NCI-H226 (cell line): ENCODE measurements around the gene EPSTI1.

Experiments
- DNase-seq: peaks from one replicate; pipeline ENCODE4 v3.0.0-alpha.2; 2015

Gene EPSTI1

GRCh38 chr13:42970824-42971690 is 21.0 kb downstream of the EPSTI1 start:
- no peak for DNase-seq

GRCh38 chr13:42969565-42970172 is 22.4 kb downstream of the EPSTI1 start:
- peak; percentile 45 for DNase-seq

GRCh38 chr13:42968906-42969305 is 23.1 kb downstream of the EPSTI1 start:
- no peak for DNase-seq

GRCh38 chr13:42967660-42968059 is 24.4 kb downstream of the EPSTI1 start:
- DNase-seq, result peak; percentile 65

- no peak for DNase-seq
These were observed 26.8 kb downstream of the EPSTI1 start for GRCh38 chr13:42965281-42965680.

GRCh38 chr13:42964761-42965161 is 27.3 kb downstream of the EPSTI1 start:
- DNase-seq, result no peak

- peak; percentile 59 for DNase-seq
These were observed 32.4 kb downstream of the EPSTI1 start for GRCh38 chr13:42959615-42960014.

GRCh38 chr13:42957881-42958280 is 34.2 kb downstream of the EPSTI1 start:
- DNase-seq, result no peak

- no peak for DNase-seq
These were observed 41.9 kb downstream of the EPSTI1 start for GRCh38 chr13:42950181-42950580.

GRCh38 chr13:42947925-42948324 is 44.1 kb downstream of the EPSTI1 start:
- DNase-seq, result no peak

- DNase-seq, result no peak
These were observed 45.1 kb downstream of the EPSTI1 start for GRCh38 chr13:42946927-42947326.

GRCh38 chr13:42929886-42930535 is 62.0 kb downstream of the EPSTI1 start:
- DNase-seq, result no peak

GRCh38 chr13:42926555-42926954 is 65.5 kb downstream of the EPSTI1 start:
- DNase-seq, result no peak

- DNase-seq, result no peak
These were observed 66.0 kb downstream of the EPSTI1 start for GRCh38 chr13:42926043-42926442.

- DNase-seq, result no peak
These were observed 66.4 kb downstream of the EPSTI1 start for GRCh38 chr13:42925626-42926025.

GRCh38 chr13:42924344-42924743 is 67.7 kb downstream of the EPSTI1 start:
- no peak for DNase-seq

GRCh38 chr13:42907745-42908144 is 84.3 kb downstream of the EPSTI1 start:
- DNase-seq, result no peak

GRCh38 chr13:42906257-42906656 is 85.8 kb downstream of the EPSTI1 start:
- no peak for DNase-seq

GRCh38 chr13:42905579-42905978 is 86.5 kb downstream of the EPSTI1 start:
- DNase-seq, result no peak

GRCh38 chr13:42899266-42899665 is 92.8 kb downstream of the EPSTI1 start:
- no peak for DNase-seq

- DNase-seq, result no peak
These were observed 96.3 kb downstream of the EPSTI1 start for GRCh38 chr13:42895776-42896175.

- peak; percentile 28 for DNase-seq
These were observed 97.2 kb downstream of the EPSTI1 start for GRCh38 chr13:42894765-42895243.

GRCh38 chr13:42893214-42893671 is 98.8 kb downstream of the EPSTI1 start:
- DNase-seq, result peak; percentile 44

- DNase-seq, result no peak
These were observed 99.3 kb downstream of the EPSTI1 start for GRCh38 chr13:42892760-42893159.
